SKM-1 treated with dmso at 0.1 percent for 144 hours (cell line): ENCODE results near the gene SIMC1.
"Not testable (repeated sequence)": the region's sequence is repeated elsewhere in the genome, so short reads cannot be mapped to it uniquely, and the experiment has no call there.

Experiments used
- DNase-seq: peaks from one replicate; lab custom pipeline; 2025; ENCODE audit not compliant: unreplicated experiment; lab: John Stamatoyannopoulos, UW

SIMC1 gene

GRCh38 chr5:176237971-176238644, at the start of gene SIMC1:
SIMC1 (plus strand) TSS chr5:176238424; CDS start chr5:176238509, 85 bp downstream.
- DNase-seq, result not testable (repeated sequence)

- no peak for DNase-seq
Measured at GRCh38 chr5:176188506-176189193, 49.6 kb upstream of the SIMC1 start.

GRCh38 chr5:176189857-176190256, 48.4 kb upstream of the SIMC1 start:
- DNase-seq, result no peak

- DNase-seq, result no peak
Measured at GRCh38 chr5:176190886-176191755, 47.1 kb upstream of the SIMC1 start.

GRCh38 chr5:176192094-176192721, 46.0 kb upstream of the SIMC1 start:
- no peak for DNase-seq

GRCh38 chr5:176192722-176193117, 45.5 kb upstream of the SIMC1 start:
- not testable (repeated sequence) for DNase-seq

GRCh38 chr5:176193636-176194035, 44.6 kb upstream of the SIMC1 start:
- not testable (repeated sequence) for DNase-seq

GRCh38 chr5:176194238-176195083, 43.8 kb upstream of the SIMC1 start:
- DNase-seq, result not testable (repeated sequence)

GRCh38 chr5:176195084-176195413, 43.2 kb upstream of the SIMC1 start:
- not testable (repeated sequence) for DNase-seq

- not testable (repeated sequence) for DNase-seq
Measured at GRCh38 chr5:176195487-176196207, 42.6 kb upstream of the SIMC1 start.

- DNase-seq, result not testable (repeated sequence)
Measured at GRCh38 chr5:176196781-176197180, 41.4 kb upstream of the SIMC1 start.

GRCh38 chr5:176197234-176197858, 40.9 kb upstream of the SIMC1 start:
- not testable (repeated sequence) for DNase-seq

GRCh38 chr5:176198299-176198698, 39.9 kb upstream of the SIMC1 start:
- DNase-seq, result not testable (repeated sequence)

- DNase-seq, result not testable (repeated sequence)
Measured at GRCh38 chr5:176198991-176199733, 39.1 kb upstream of the SIMC1 start.

GRCh38 chr5:176199803-176200399, 38.3 kb upstream of the SIMC1 start:
- DNase-seq, result not testable (repeated sequence)

GRCh38 chr5:176201811-176202210, 36.4 kb upstream of the SIMC1 start:
- DNase-seq, result no peak

- DNase-seq, result no peak
Measured at GRCh38 chr5:176203086-176203485, 35.1 kb upstream of the SIMC1 start.

GRCh38 chr5:176203535-176203934, 34.7 kb upstream of the SIMC1 start:
- not testable (repeated sequence) for DNase-seq
